ENCODE measurements around the gene AMDHD1.

GRCh38 chr12:96015672-96016071, 72.5 kb downstream of the AMDHD1 start:
- TF ChIP-seq EZH2 (IDR thresholded peaks at IDR 0.05), result no peak
- no peak for TF ChIP-seq POLR2AphosphoS5 (IDR thresholded peaks at IDR 0.05; ENCODE audit: borderline replicate concordance, low read depth, low read length)
- no peak for TF ChIP-seq FOXP2 (optimal IDR thresholded peaks at IDR 0.05; ENCODE audit: control extremely low read depth, extremely low read length, insufficient read depth)
